GM12878 (cell line): ENCODE results near the gene TCL1B. TPM values are rescaled to one million over a fixed set of nuclear protein-coding genes. Genes with fewer than 3 reads are reported as not detected.

ENCODE experiments used
- ATAC-seq: fragments of 200-7000 bp; cut with Tn5 transposase; 3 replicates; pipeline ENCODE4 v1.9.1; 2020; ENCODE audit warnings: mild to moderate bottlenecking, moderate library complexity
- BruUV-seq: library from RNA; stranded (reverse); fragments of 400-500 nt; replicated peaks from 2 replicates; lab custom pipeline; 2021; lab: Mats Ljungman, UMichigan
- CTCF ChIA-PET: fragments of 300-600 bp; sonication (Branson Sonifier 250); formaldehyde crosslinking; extraction: SDS; loops from one replicate; lab custom pipeline; 2021; ENCODE audit warnings: inconsistent platforms; lab: Yijun Ruan, JAX
- POLR2A ChIA-PET: fragments of 350-600 bp; formaldehyde crosslinking; extraction: SDS; loops from one replicate; lab custom pipeline; 2021; ENCODE audit warnings: inconsistent platforms; lab: Charles Lee
- RAD21 ChIA-PET: fragments of 300-600 bp; sonication (Branson Sonifier 250); formaldehyde crosslinking; loops from one replicate; lab custom pipeline; 2023; ENCODE audit warnings: antibody characterized with exemption; ENCODE audit not compliant: unreplicated experiment; lab: Charles Lee
- SMC1A ChIA-PET: fragments of 300-600 bp; sonication (Branson Sonifier 250); formaldehyde crosslinking; loops from one replicate; lab custom pipeline; 2023; ENCODE audit not compliant: unreplicated experiment, uncharacterized antibody; lab: Charles Lee
- DNase-seq: peaks from one replicate; pipeline ENCODE4 v3.0.0-alpha.2; 2011; ENCODE audit warnings: low read depth, low spot score
- FAIRE-seq: peaks from 3 replicates; lab custom pipeline; 2011; peaks lifted over from hg19 to GRCh38; lab: Jason Lieb, UNC
- H2AFZ ChIP-seq: 2 replicates; pipeline ENCODE4 v1.6.0; 2011; ENCODE audit warnings: low read depth, low read length, control low read depth; ENCODE audit not compliant: control insufficient read depth
- H3K27ac ChIP-seq: 2 replicates; pipeline ENCODE4 v1.5.1; 2011; ENCODE audit warnings: control low read depth; ENCODE audit not compliant: control insufficient read depth, insufficient read depth
- H3K27me3 ChIP-seq, 2 experiments: replicated peaks in 1 of 2; 2 replicates each; pipeline versions ENCODE4 v1.6.0 to v1.6.1; 2011; ENCODE audit warnings: low read length in 1 of 2; ENCODE audit not compliant: control insufficient read depth in 2 of 2, insufficient read depth in 2 of 2
- H3K36me3 ChIP-seq, 2 experiments: 2 replicates each; pipeline ENCODE4 v1.5.1; 2011; ENCODE audit warnings: low read length in 1 of 2; ENCODE audit not compliant: control insufficient read depth in 2 of 2, insufficient read depth in 2 of 2
- H3K4me1 ChIP-seq: 2 replicates; pipeline ENCODE4 v1.6.1; 2011; ENCODE audit warnings: mild to moderate bottlenecking, low read length, moderate library complexity, mixed read lengths; ENCODE audit not compliant: control insufficient read depth, insufficient read depth
- H3K4me2 ChIP-seq: 2 replicates; pipeline ENCODE4 v1.6.0; 2011; ENCODE audit warnings: control low read depth; ENCODE audit not compliant: control insufficient read depth, insufficient read depth
- H3K4me3 ChIP-seq: fragments of 200-600 bp; sonication (generic); 2 replicates; pipeline ENCODE4 v1.5.1; 2016
- H3K79me2 ChIP-seq: 2 replicates; pipeline ENCODE4 v1.6.0; 2011; ENCODE audit warnings: low read length; ENCODE audit not compliant: control insufficient read depth, insufficient read depth
- H3K9ac ChIP-seq: 2 replicates; pipeline ENCODE4 v1.8.0; 2011; ENCODE audit warnings: low read length, control low read depth, mixed read lengths; ENCODE audit not compliant: control insufficient read depth, insufficient read depth
- H3K9me3 ChIP-seq: replicated peaks from 3 replicates; pipeline ENCODE4 v1.5.1; 2011; ENCODE audit warnings: mild to moderate bottlenecking, low read length; ENCODE audit not compliant: control insufficient read depth, insufficient read depth
- H4K20me1 ChIP-seq: 2 replicates; pipeline ENCODE4 v1.6.0; 2011; ENCODE audit not compliant: control insufficient read depth, insufficient read depth
- BCL3 ChIP-seq: IDR thresholded peaks from 2 replicates; pipeline ENCODE4 v1.6.1; 2011; ENCODE audit warnings: borderline replicate concordance, low read depth, mild to moderate bottlenecking, moderate library complexity, low read length; ENCODE audit not compliant: insufficient read depth, poor library complexity, severe bottlenecking
- BRCA1 ChIP-seq: IDR thresholded peaks from 2 replicates; pipeline ENCODE4 v1.6.1; 2011; ENCODE audit warnings: low read depth, low read length, improper control_type of control experiment
- CBX3 ChIP-seq: fragments of 200-600 bp; sonication (generic); IDR thresholded peaks from 2 replicates; pipeline ENCODE4 v1.6.1; 2016; ENCODE audit warnings: low read depth, borderline replicate concordance
- CBX5 ChIP-seq: sonication (generic); IDR thresholded peaks from 2 replicates; pipeline ENCODE4 v1.6.1; 2016; ENCODE audit warnings: low read depth, moderate library complexity, mild to moderate bottlenecking, inconsistent platforms
- FOXM1 ChIP-seq: IDR thresholded peaks from 2 replicates; pipeline ENCODE4 v1.6.1; 2012; ENCODE audit warnings: low read depth, mild to moderate bottlenecking, inconsistent platforms, low read length, moderate library complexity
- KDM1A ChIP-seq: fragments of 200-600 bp; sonication (generic); IDR thresholded peaks from 2 replicates; pipeline ENCODE4 v1.6.1; 2016; ENCODE audit warnings: borderline replicate concordance
- MTA3 ChIP-seq: IDR thresholded peaks from 2 replicates; pipeline ENCODE4 v1.6.1; 2012; ENCODE audit warnings: low read length, inconsistent platforms, borderline replicate concordance
- NR2C2 ChIP-seq: IDR thresholded peaks from 2 replicates; pipeline ENCODE4 v1.6.1; 2011; ENCODE audit warnings: borderline replicate concordance, low read depth; ENCODE audit not compliant: control insufficient read depth, insufficient read length
- PAX5 ChIP-seq: IDR thresholded peaks from 2 replicates; pipeline ENCODE4 v1.6.1; 2011; ENCODE audit warnings: low read depth, low read length, borderline replicate concordance
- POLR2A ChIP-seq: IDR thresholded peaks from 2 replicates; pipeline ENCODE4 v1.6.1; 2011; ENCODE audit warnings: low read depth, mild to moderate bottlenecking, low read length
- PRDM15 ChIP-seq: fragments of 450-650 bp; formaldehyde crosslinking; IDR thresholded peaks from 2 replicates; pipeline ENCODE4 v1.4.0; 2020; ENCODE audit warnings: mild to moderate bottlenecking, moderate library complexity
- SMC3 ChIP-seq: IDR thresholded peaks from 2 replicates; pipeline ENCODE4 v1.6.1; 2011; ENCODE audit warnings: low read length, improper control_type of control experiment, borderline replicate concordance
- SREBF1 ChIP-seq: IDR thresholded peaks from 2 replicates; pipeline ENCODE4 v1.6.1; 2012; ENCODE audit warnings: mild to moderate bottlenecking, low read length
- SUZ12 ChIP-seq: fragments of 200-600 bp; sonication (generic); IDR thresholded peaks from one replicate; pipeline ENCODE4 v1.6.1; 2018; ENCODE audit warnings: antibody characterized with exemption, mild to moderate bottlenecking; ENCODE audit not compliant: unreplicated experiment
- TARDBP ChIP-seq: IDR thresholded peaks from 2 replicates; pipeline ENCODE4 v1.6.1; 2016; ENCODE audit warnings: borderline replicate concordance
- ZNF217 ChIP-seq: fragments of 450-650 bp; IDR thresholded peaks from 2 replicates; pipeline ENCODE4 v1.6.1; 2017; ENCODE audit warnings: antibody characterized with exemption, mild to moderate bottlenecking
- ZNF24 ChIP-seq: fragments of 450-650 bp; IDR thresholded peaks from 2 replicates; pipeline ENCODE4 v1.6.1; 2017; ENCODE audit warnings: antibody characterized with exemption, mild to moderate bottlenecking
- ZNF384 ChIP-seq: IDR thresholded peaks from 2 replicates; pipeline ENCODE4 v1.6.1; 2012; ENCODE audit warnings: low read depth, mild to moderate bottlenecking, low read length, improper control_type of control experiment, borderline replicate concordance
- WGBS: methylation state at CpG from one replicate; pipeline ENCODE4 v1.1.6; 2016; ENCODE audit warnings: low lambda C conversion rate; ENCODE audit not compliant: insufficient replicate concordance, insufficient coverage; ENCODE audit errors: missing lambda C conversion rate; 5-methylcytosine and 5-hydroxymethylcytosine counted together
- in situ Hi-C: fragments of 300-500 bp; cut with MboI; formaldehyde crosslinking; loops from 9 replicates; pipeline ENCODE4 v1.14.3; 2018; ENCODE audit warnings: mixed read lengths
- intact Hi-C: fragments of 100-400 bp; cut with micrococcal nuclease; formaldehyde crosslinking; loops from one replicate; pipeline ENCODE4 v1.14.2; 2022; ENCODE audit not compliant: unreplicated experiment
- polyA plus RNA-seq, 11 experiments: library from polyadenylated mRNA; depleted of rRNA in 4 of 11; unstranded in 6 of 11; stranded (reverse) in 5 of 11; fragments of >200 nt; fragmentation: Nextera tagmentation in 4 of 11; fragmentation: Illumina TruSeq in 1 of 11; extraction: Ambion mirVana in 4 of 11; extraction: Trizol in 1 of 11; gene quantifications; 1 replicate in 1 of 11; 2 replicates in 10 of 11; pipeline versions ENCODE4 v1.2.1 to v1.2.3, GENCODE V29; 2011 to 2016; ENCODE audit warnings: inconsistent platforms in 2 of 11, missing spikeins in 2 of 11, low read depth in 1 of 11
- total RNA-seq, 4 experiments: library from RNA; depleted of rRNA in 3 of 4; stranded (reverse); fragments of >200 nt in 3 of 4; fragmentation: Illumina TruSeq in 1 of 4; extraction: Trizol in 1 of 4; gene quantifications; 2 replicates each; pipeline versions ENCODE4 v1.2.1 to v1.2.3, GENCODE V29; 2013 to 2021
- TF ChIP-seq, protein P1 (sequence below): fragments of 150-350 bp; IDR thresholded peaks from 2 replicates; pipeline ENCODE4 v1.6.1; 2016; ENCODE audit warnings: low read depth, low read length

Gene TCL1B
- total and polyA plus RNA-seq, 10 of the 15 experiments (the other 5 are each of a cell fraction or from before 2014, with no cell fraction given) = 0.10 to 0.18 (median 0.13) TPM; not detected in 6

DNA sequence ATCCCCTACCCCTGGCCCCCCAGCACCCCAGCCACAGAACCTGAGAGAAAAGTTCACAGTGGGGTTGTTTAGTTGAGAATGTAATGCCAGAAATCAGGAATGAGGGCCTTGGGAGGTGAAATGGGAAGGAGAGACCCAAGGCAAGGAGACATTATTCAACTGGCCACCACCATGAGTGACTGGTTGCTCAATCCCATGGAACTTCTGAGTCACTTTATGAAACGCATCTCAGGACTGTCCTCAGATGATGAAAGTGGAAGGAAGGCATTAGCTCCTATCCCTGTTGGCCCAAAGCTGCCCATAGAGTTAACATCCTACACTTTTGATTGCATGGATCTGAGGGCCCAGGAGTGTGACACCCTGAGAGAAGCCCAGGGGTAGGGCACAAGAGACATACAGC lies 53.1 kb downstream of the TCL1B start:
- no TSS peak for BruUV-seq
- H3K4me1 ChIP-seq = no peaks in the 10 kb centered on the region
- ATAC-seq (no peak), FAIRE-seq (no peak), DNase-seq (no peak)
- H3K4me3 ChIP-seq = no peak overlapping the region
- H3K79me2 ChIP-seq = no peaks in the 10 kb centered on the region
- in situ Hi-C loops = no loop called here
- intact Hi-C loops = no loop called here
- ChIA-PET POLR2A (no interaction called here), RAD21 (no interaction called here), SMC1A (interaction anchor here (1.4 kb wide), 1 partner anchor 21 kb away, joined by 3 read pairs; no protein-coding TSS in a partner anchor), CTCF (no interaction called here)
- H2AFZ ChIP-seq = no peak overlapping the region
- H3K9me3 ChIP-seq = no peaks in the 10 kb centered on the region; the same call in 2 of the 3 replicates
- WGBS = 90% methylated on average over 1 of the region's 1 CpG
- H3K27ac ChIP-seq = no peak overlapping the region
- H3K9ac ChIP-seq = no peak overlapping the region
- no peak overlapping the region for H3K4me2 ChIP-seq
- no peak for TF ChIP-seq ZNF24
- no peak for TF ChIP-seq KDM1A
- TF ChIP-seq BCL3 = no peak
- TF ChIP-seq BRCA1 = no peak
- TF ChIP-seq SUZ12 = no peak
- no peak for TF ChIP-seq PRDM15 (CRISPR knock-in tag)
- no peak for TF ChIP-seq MTA3
- TF ChIP-seq, protein P1, sequence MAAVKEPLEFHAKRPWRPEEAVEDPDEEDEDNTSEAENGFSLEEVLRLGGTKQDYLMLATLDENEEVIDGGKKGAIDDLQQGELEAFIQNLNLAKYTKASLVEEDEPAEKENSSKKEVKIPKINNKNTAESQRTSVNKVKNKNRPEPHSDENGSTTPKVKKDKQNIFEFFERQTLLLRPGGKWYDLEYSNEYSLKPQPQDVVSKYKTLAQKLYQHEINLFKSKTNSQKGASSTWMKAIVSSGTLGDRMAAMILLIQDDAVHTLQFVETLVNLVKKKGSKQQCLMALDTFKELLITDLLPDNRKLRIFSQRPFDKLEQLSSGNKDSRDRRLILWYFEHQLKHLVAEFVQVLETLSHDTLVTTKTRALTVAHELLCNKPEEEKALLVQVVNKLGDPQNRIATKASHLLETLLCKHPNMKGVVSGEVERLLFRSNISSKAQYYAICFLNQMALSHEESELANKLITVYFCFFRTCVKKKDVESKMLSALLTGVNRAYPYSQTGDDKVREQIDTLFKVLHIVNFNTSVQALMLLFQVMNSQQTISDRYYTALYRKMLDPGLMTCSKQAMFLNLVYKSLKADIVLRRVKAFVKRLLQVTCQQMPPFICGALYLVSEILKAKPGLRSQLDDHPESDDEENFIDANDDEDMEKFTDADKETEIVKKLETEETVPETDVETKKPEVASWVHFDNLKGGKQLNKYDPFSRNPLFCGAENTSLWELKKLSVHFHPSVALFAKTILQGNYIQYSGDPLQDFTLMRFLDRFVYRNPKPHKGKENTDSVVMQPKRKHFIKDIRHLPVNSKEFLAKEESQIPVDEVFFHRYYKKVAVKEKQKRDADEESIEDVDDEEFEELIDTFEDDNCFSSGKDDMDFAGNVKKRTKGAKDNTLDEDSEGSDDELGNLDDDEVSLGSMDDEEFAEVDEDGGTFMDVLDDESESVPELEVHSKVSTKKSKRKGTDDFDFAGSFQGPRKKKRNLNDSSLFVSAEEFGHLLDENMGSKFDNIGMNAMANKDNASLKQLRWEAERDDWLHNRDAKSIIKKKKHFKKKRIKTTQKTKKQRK = no peak
- TF ChIP-seq PAX5 = no peak
- no peak for TF ChIP-seq ZNF217
- no peak for TF ChIP-seq ZNF384
- TF ChIP-seq SREBF1 = no peak
- no peak for TF ChIP-seq FOXM1
- TF ChIP-seq TARDBP = no peak
- TF ChIP-seq POLR2A = no peak
- no peak for TF ChIP-seq SMC3
- no peak for TF ChIP-seq CBX5
- no peak for TF ChIP-seq CBX3
- no peak for TF ChIP-seq NR2C2
- H3K27me3 ChIP-seq = no peaks in the 10 kb centered on the region
- no peaks in the 10 kb centered on the region for H3K36me3 ChIP-seq
- no peaks in the 10 kb centered on the region for H4K20me1 ChIP-seq
